LNCAP (cell line): Measurements from ENCODE around the gene NARF.

Source experiments
- CTCF ChIP-seq: fragments of 450-650 bp; IDR thresholded peaks from 2 replicates; pipeline ENCODE4 v1.5.1; 2017; ENCODE audit warnings: mild to moderate bottlenecking

Gene NARF

GRCh38 chr17:82463925-82464566, 5.5 kb downstream of the NARF start:
- no peak for TF ChIP-seq CTCF

DNA sequence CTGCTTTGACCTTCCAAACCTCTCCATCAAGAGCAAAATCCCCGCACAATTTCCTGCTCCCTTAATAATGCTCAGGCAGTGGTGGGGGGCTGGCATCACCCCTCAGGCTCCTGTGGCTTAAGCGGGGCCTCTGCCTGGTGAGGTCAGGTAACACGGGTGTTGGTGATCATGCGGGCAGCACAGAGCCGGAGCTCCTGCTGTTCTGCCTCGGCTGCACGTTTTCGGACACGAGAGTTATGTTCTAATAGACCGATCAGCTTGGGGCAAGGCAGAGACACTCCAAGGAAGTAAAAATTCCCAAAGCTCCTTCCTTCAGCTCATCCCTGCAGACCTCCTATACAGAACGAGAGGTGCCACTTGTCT, 6.0 kb downstream of the NARF start:
- no peak for TF ChIP-seq CTCF

GRCh38 chr17:82465023-82465603, 6.6 kb downstream of the NARF start:
- no peak for TF ChIP-seq CTCF

- TF ChIP-seq CTCF, result no peak
Measured at GRCh38 chr17:82468692-82469091, 10.2 kb downstream of the NARF start.

- TF ChIP-seq CTCF, result no peak
Measured at GRCh38 chr17:82470065-82470464, 11.5 kb downstream of the NARF start.

DNA sequence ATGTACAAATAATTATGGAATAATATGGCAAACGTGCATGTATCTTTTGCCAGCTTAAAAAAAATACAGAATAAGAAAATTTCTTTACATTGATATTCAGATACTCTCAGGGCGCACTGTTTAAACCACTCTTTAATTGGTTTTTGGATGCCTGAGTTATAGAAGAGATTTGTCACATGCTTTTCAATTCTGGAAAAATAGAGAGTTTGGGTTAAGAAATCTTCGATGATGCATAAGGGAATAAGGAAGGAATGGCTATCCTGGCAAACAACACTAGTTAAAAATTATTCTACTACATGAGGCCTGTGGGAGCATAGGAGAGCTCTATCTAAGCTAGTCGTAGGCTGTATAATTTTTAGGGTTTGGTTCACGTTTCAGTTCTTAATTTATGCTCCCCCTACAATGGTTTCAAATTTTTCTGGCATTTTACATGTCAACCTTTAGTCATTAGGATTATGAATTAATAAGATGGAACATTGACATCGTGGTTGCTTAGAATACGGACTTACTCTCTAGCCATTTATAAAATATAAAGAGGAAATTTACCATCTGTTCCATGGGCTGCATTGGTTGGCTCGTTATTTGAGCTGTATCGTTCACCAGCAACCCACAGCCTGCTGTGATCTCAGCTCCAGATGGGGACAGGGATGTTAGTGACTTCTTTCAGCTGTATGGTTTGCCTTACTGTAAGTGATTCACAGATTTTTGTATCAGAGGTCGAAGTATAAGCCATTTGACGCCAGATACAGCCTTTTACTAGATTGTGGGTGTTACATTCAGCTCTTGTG, 15.9 kb downstream of the NARF start:
- no peak for TF ChIP-seq CTCF

GRCh38 chr17:82475458-82475857, 16.9 kb downstream of the NARF start:
- no peak for TF ChIP-seq CTCF
